Measurements from ENCODE around the gene CCDC7. TPM values are rescaled to one million over a fixed set of nuclear protein-coding genes. Genes with fewer than 3 reads are reported as not detected.
"Not testable (repeated sequence)": the region's sequence is repeated elsewhere in the genome, so short reads cannot be mapped to it uniquely, and the experiment has no call there.

Gene CCDC7
- total RNA-seq, 1 donor from 2014 or later: 9.5 TPM

DNA sequence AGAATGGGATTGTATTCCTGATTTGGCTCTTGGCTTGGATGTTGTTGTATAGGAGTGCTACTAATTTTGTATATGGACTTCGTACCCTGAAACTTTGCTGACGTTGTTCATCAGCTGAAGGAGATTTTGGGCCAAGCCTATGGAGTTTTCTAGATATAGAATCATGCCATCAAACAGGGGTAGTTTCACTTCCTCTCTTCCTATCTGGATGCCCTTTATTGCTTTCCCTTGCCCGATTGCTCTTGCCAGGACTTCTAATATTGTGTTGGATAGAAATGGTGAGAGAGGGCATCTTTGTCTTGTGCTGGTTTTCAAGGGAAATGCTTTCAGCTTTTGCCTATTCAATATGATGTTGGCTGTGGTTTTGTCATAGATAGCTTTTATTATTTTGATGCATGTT, 92.3 kb downstream of the CCDC7 start:
- H3K36me3 Mint-ChIP-seq (ENCODE audit: insufficient read depth): peaks cover 2% of the 10 kb centered on the region
- no peaks in the 10 kb centered on the region for H3K27me3 Mint-ChIP-seq
- peaks cover 17% of the 10 kb centered on the region for H3K9me3 Mint-ChIP-seq (ENCODE audit: low read depth)
- H3K4me1 Mint-ChIP-seq (ENCODE audit: low read depth): no peaks in the 10 kb centered on the region
- no peak overlapping the region for H3K27ac Mint-ChIP-seq
- DNase-seq (ENCODE audit: low spot score, unreplicated experiment): no peak
- no peak overlapping the region for H3K4me3 Mint-ChIP-seq (ENCODE audit: low read depth)
- TF ChIP-seq, protein P1, sequence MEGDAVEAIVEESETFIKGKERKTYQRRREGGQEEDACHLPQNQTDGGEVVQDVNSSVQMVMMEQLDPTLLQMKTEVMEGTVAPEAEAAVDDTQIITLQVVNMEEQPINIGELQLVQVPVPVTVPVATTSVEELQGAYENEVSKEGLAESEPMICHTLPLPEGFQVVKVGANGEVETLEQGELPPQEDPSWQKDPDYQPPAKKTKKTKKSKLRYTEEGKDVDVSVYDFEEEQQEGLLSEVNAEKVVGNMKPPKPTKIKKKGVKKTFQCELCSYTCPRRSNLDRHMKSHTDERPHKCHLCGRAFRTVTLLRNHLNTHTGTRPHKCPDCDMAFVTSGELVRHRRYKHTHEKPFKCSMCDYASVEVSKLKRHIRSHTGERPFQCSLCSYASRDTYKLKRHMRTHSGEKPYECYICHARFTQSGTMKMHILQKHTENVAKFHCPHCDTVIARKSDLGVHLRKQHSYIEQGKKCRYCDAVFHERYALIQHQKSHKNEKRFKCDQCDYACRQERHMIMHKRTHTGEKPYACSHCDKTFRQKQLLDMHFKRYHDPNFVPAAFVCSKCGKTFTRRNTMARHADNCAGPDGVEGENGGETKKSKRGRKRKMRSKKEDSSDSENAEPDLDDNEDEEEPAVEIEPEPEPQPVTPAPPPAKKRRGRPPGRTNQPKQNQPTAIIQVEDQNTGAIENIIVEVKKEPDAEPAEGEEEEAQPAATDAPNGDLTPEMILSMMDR (IDR thresholded peaks at IDR 0.05; ENCODE audit: unreplicated experiment): no peak

DNA sequence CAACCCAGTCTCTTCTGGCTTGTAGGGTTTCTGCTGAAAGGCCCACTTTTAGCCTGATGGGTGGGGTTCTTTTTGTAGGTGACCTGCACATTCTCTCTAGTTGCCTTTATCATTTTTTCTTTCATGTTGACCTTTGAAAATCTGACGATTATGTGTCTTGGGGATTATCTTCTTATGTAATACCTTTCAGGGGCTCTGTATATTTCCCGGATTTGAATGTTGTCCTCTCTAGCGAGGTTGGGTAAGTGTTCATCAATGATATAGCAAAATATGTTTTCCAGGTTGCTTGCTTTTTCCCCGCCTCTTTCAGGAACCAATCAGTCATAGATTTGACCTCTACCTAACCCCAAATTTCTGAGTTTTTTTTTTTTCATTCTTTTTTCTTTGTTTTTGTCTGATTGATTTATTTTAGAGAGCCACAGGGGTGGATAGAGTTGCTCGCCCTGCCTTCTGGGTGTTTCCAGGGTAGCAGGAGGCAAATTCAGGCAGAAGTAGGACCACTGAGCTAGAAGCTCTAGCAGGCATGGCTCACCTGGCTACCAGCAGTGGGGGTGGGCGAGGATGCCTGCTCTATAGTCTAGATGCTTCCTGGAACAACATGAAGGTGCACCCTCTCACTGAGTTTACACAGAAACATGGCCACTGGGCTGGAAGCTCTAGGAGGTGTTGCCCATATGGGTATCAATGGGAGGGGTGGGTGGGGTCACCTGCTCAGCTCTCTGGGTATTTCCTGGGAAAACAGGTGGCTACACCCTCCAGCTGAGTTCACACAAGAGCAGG, 94.9 kb downstream of the CCDC7 start:
- Mint-ChIP-seq H3K36me3 (ENCODE audit: insufficient read depth) (no peaks in the 10 kb centered on the region), H3K4me1 (ENCODE audit: low read depth) (no peaks in the 10 kb centered on the region), H3K27ac (no peak overlapping the region), H3K9me3 (ENCODE audit: low read depth) (peaks cover 9% of the 10 kb centered on the region), H3K27me3 (no peaks in the 10 kb centered on the region), H3K4me3 (ENCODE audit: low read depth) (no peak overlapping the region)
- no peak for DNase-seq (ENCODE audit: low spot score, unreplicated experiment)
- TF ChIP-seq, protein P1 (IDR thresholded peaks at IDR 0.05; ENCODE audit: unreplicated experiment): no peak

DNA sequence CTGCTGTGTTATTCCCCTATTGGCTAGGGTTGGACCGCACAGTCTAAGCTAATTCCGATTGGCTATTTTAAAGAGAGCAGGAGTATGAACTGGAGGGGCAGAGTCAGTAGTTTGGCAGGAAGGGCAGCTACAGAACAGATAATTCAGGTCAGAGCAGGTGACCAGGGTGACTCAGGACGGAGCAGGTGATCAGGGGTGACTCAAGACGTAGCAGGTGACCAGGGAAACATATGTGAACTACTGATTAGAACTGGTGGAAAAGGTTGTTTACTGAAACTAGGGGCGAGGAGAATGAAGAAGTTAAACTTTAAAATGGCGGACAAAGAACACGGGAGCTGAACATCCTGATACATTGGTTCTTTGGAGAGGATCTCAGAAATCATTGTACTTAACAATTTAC, 102.3 kb downstream of the CCDC7 start:
- Mint-ChIP-seq H3K4me1 (ENCODE audit: low read depth) (no peaks in the 10 kb centered on the region), H3K27me3 (no peaks in the 10 kb centered on the region), H3K36me3 (ENCODE audit: insufficient read depth) (no peaks in the 10 kb centered on the region), H3K27ac (no peak overlapping the region), H3K9me3 (ENCODE audit: low read depth) (peaks cover 20% of the 10 kb centered on the region), H3K4me3 (ENCODE audit: low read depth) (no peak overlapping the region)
- TF ChIP-seq, protein P1 (IDR thresholded peaks at IDR 0.05; ENCODE audit: unreplicated experiment): no peak
- no peak for DNase-seq (ENCODE audit: low spot score, unreplicated experiment)

DNA sequence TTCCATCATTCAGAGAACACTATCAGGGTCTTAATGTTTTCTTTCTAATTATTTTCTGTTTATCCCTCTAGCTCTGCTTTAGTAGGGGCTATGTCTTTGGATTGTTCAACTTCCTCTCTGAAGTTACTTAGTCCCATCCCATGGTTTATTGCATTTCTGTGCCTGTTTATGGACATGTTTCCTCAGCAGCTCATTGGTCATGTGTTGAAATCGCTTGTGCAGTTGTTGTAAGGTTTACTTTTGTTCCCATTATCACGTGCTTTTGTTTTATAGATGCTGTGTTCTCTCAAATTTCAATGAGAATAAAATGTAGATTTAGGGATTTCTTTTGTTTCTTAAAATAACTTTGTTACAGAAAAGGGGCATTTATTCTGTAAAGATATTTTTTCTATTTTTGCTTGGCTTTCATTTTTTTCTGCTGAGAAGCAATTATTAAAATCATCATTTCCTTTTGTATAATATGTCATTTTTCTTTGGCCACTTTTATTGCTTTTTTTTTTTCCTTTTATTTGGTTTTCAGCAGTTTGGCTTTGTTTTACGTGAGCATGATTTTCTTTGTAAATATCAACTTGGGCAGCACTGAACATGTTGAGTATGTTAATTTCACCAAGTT, 110.9 kb downstream of the CCDC7 start:
- TF ChIP-seq, protein P1 (IDR thresholded peaks at IDR 0.05; ENCODE audit: unreplicated experiment): no peak
- H3K4me1 Mint-ChIP-seq (ENCODE audit: low read depth): peaks cover 3% of the 10 kb centered on the region
- H3K36me3 Mint-ChIP-seq (ENCODE audit: insufficient read depth): peaks cover 3% of the 10 kb centered on the region
- no peak overlapping the region for H3K27ac Mint-ChIP-seq
- H3K9me3 Mint-ChIP-seq (ENCODE audit: low read depth): peaks cover 13% of the 10 kb centered on the region
- H3K27me3 Mint-ChIP-seq: no peaks in the 10 kb centered on the region
- DNase-seq (ENCODE audit: low spot score, unreplicated experiment): no peak
- no peak overlapping the region for H3K4me3 Mint-ChIP-seq (ENCODE audit: low read depth)

DNA sequence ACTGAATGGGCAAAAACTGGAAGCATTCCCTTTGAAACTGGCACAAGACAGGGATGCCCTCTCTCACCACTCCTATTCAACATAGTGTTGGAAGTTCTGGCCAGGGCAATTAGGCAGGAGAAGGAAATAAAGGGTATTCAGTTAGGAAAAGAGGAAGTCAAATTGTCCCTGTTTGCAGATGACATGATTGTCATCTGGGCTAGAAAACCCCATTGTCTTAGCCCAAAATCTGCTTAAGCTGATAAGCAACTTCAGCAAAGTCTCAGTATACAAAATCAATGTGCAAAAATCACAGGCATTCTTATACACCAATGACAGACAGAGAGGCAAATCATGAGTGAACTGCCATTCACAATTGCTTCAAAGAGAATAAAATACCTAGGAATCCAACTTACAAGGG, 116.8 kb downstream of the CCDC7 start:
- not testable (repeated sequence) for DNase-seq (ENCODE audit: low spot score, unreplicated experiment); H3K4me1 Mint-ChIP-seq (ENCODE audit: low read depth); H3K27me3 Mint-ChIP-seq; H3K4me3 Mint-ChIP-seq (ENCODE audit: low read depth); H3K36me3 Mint-ChIP-seq (ENCODE audit: insufficient read depth); H3K27ac Mint-ChIP-seq
- peaks cover 11% of the 10 kb centered on the region for H3K9me3 Mint-ChIP-seq (ENCODE audit: low read depth)

DNA sequence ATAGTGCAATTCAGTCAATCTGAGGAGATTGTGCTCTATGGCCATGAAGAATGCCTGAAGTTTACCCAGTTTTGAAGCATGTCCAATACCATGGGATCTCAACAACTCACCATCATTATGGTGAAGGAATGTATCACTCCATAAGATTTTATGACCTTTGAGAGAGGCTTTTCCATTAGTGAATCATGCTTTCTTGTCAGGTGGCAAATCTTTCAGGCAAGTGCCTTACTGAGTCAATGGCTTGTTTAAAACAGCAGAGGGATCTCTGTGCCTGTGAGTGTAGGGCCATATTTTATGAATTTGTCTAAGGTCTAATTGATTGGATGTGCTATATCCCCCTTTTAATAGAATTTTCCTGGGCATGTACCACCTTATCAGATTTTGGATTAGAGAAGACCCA, 131.5 kb downstream of the CCDC7 start:
- Mint-ChIP-seq H3K9me3 (ENCODE audit: low read depth) (no peaks in the 10 kb centered on the region), H3K27ac (no peak overlapping the region), H3K27me3 (no peaks in the 10 kb centered on the region), H3K36me3 (ENCODE audit: insufficient read depth) (no peaks in the 10 kb centered on the region), H3K4me3 (ENCODE audit: low read depth) (no peak overlapping the region), H3K4me1 (ENCODE audit: low read depth) (peaks cover 2% of the 10 kb centered on the region)
- no peak for DNase-seq (ENCODE audit: low spot score, unreplicated experiment)
- TF ChIP-seq, protein P1 (IDR thresholded peaks at IDR 0.05; ENCODE audit: unreplicated experiment): no peak
